ENCODE results near the gene ANKRD35.
A peak's percentile ranks its signal among the peaks of the same experiment; 100 is the strongest.

Gene ANKRD35

DNA sequence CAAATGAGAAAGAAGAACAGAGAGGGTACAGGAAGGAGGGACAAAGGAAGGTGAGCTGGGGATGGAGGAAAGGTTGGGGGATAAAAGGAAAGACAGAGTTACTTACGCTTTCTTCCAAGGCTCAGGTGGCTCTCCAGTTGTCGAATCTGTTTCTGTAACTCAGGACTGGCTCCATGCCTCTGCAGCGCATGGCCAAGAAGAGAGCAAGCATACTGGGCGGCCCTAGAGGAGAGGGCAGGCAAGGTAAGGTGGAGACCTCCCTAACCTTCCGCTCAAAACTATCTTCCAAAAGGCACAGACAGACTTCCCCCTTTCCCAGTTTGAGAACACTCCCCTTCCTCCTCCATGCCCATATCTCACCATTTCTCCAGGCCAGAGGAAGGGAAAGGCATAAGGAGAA is 31.9 kb upstream of the ANKRD35 start:
- H3K56ac ChIP-seq (ENCODE audit: low read length), result peak overlapping the region; percentile 79
- no peaks in the 10 kb centered on the region for H3K79me1 ChIP-seq (ENCODE audit: low read length)
- H3K27ac ChIP-seq (ENCODE audit: low read depth, low read length), result no peak overlapping the region
- H4K8ac ChIP-seq (ENCODE audit: low read depth, low read length), result no peak overlapping the region
- no peaks in the 10 kb centered on the region for H3K36me3 ChIP-seq (ENCODE audit: control insufficient read depth, insufficient read depth, low read length)
- H3K4me3 ChIP-seq (ENCODE audit: low read length), result no peak overlapping the region
- no peak overlapping the region for H2BK5ac ChIP-seq (ENCODE audit: low read length)
- H3K18ac ChIP-seq (ENCODE audit: low read length), result no peak overlapping the region
- peak overlapping the region; percentile 84 for H3K9ac ChIP-seq (ENCODE audit: low read length)
- H4K5ac ChIP-seq (ENCODE audit: low read length), result no peak overlapping the region
- no peak overlapping the region for H2AK5ac ChIP-seq (ENCODE audit: low read length)
- H3K27me3 ChIP-seq (ENCODE audit: insufficient read depth, low read length, poor library complexity), result no peaks in the 10 kb centered on the region
- no peak overlapping the region for H2BK15ac ChIP-seq (replicated peaks; ENCODE audit: low read depth)
- H3K4ac ChIP-seq (ENCODE audit: low read depth, low read length), result no peak overlapping the region
- WGBS (ENCODE audit: extremely low coverage, insufficient coverage, low lambda C conversion rate), result no CpG with 5 or more reads among the region's 5 CpGs
- no peaks in the 10 kb centered on the region for H3K4me1 ChIP-seq (ENCODE audit: control insufficient read depth, low read depth, low read length)
- H3K79me2 ChIP-seq (ENCODE audit: control insufficient read depth, insufficient read depth, low read length), result no peaks in the 10 kb centered on the region
- peak overlapping the region; percentile 79 for H3K4me2 ChIP-seq (ENCODE audit: low read length)
- no peak overlapping the region for H3K23ac ChIP-seq (ENCODE audit: low read length)
- H2BK120ac ChIP-seq (ENCODE audit: low read depth, low read length), result no peak overlapping the region
- DNase-seq, result peak; percentile 26

DNA sequence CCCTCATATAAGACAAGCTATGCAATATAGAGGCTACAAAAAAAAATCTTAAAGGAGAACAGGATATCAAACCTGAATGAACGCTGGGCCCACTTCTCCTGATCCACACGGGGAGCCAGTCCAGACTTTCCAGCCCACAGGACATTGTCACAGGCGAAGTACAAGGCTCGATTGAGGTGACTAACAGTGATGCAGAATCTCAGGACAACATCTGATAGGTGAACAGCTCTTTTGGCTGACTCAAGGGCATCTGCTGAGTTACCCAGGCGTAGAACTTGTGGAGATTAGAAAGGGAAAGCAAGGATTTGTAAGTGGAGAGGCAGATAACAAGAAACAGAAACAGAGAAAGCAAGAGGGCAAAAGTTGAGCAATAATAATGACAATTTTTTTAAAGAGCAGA is 31.1 kb upstream of the ANKRD35 start:
- no CpG with 5 or more reads among the region's 5 CpGs for WGBS (ENCODE audit: extremely low coverage, insufficient coverage, low lambda C conversion rate)
- Histone ChIP-seq H3K18ac (ENCODE audit: low read length) (no peak overlapping the region), H4K5ac (ENCODE audit: low read length) (no peak overlapping the region)

DNA sequence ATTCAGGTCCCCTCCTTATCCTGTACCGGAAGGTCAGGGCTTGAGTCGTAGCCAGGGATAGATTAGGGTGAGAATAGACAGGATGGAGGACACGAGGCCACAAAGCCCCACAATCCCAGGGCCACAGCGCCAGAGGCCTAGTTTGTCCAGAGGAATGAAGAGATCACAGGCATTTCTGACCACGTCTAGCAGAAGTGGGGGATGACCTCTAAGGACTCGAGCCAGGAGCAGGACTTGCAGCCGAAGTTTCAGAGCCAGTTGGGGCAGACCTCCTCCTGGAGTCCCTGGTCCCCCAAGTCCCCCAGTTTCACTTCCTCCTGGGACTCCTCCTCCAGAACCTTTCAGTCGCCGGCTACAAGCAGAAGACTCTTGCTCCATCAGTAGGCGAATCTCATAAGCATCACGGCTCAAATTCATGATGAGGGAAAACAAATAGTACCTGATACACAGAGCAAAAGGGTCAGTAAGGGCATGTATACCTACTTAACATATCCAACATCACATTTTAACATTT is 26.5 kb upstream of the ANKRD35 start:
- Histone ChIP-seq H3K4me3 (ENCODE audit: low read length) (no peak overlapping the region), H3K4ac (ENCODE audit: low read depth, low read length) (no peak overlapping the region), H3K4me2 (ENCODE audit: low read length) (no peak overlapping the region), H3K4me1 (ENCODE audit: control insufficient read depth, low read depth, low read length) (peaks cover 3% of the 10 kb centered on the region), H3K18ac (ENCODE audit: low read length) (no peak overlapping the region), H2BK15ac (replicated peaks; ENCODE audit: low read depth) (no peak overlapping the region), H3K27ac (ENCODE audit: low read depth, low read length) (no peak overlapping the region), H2BK5ac (ENCODE audit: low read length) (no peak overlapping the region), H3K27me3 (ENCODE audit: insufficient read depth, low read length, poor library complexity) (no peaks in the 10 kb centered on the region), H2AK5ac (ENCODE audit: low read length) (no peak overlapping the region), H3K79me2 (ENCODE audit: control insufficient read depth, insufficient read depth, low read length) (no peaks in the 10 kb centered on the region), H3K9ac (ENCODE audit: low read length) (no peak overlapping the region), H3K79me1 (ENCODE audit: low read length) (no peaks in the 10 kb centered on the region), H2BK120ac (ENCODE audit: low read depth, low read length) (no peak overlapping the region), H3K36me3 (ENCODE audit: control insufficient read depth, insufficient read depth, low read length) (no peaks in the 10 kb centered on the region), H3K23ac (ENCODE audit: low read length) (no peak overlapping the region), H3K56ac (ENCODE audit: low read length) (no peak overlapping the region), H4K8ac (ENCODE audit: low read depth, low read length) (no peak overlapping the region), H4K5ac (ENCODE audit: low read length) (no peak overlapping the region)
- DNase-seq, result no peak
- WGBS (ENCODE audit: extremely low coverage, insufficient coverage, low lambda C conversion rate), result no CpG with 5 or more reads among the region's 11 CpGs

More for the DNA sequence above, 31.1 kb upstream of the ANKRD35 start:
- H3K79me2 ChIP-seq (ENCODE audit: control insufficient read depth, insufficient read depth, low read length), result no peaks in the 10 kb centered on the region
- H2BK15ac ChIP-seq (replicated peaks; ENCODE audit: low read depth), result no peak overlapping the region
- H2BK120ac ChIP-seq (ENCODE audit: low read depth, low read length), result no peak overlapping the region
- no peaks in the 10 kb centered on the region for H3K27me3 ChIP-seq (ENCODE audit: insufficient read depth, low read length, poor library complexity)
- no peak overlapping the region for H3K4me3 ChIP-seq (ENCODE audit: low read length)
- H3K9ac ChIP-seq (ENCODE audit: low read length), result no peak overlapping the region
- H3K4ac ChIP-seq (ENCODE audit: low read depth, low read length), result no peak overlapping the region
- no peak overlapping the region for H4K8ac ChIP-seq (ENCODE audit: low read depth, low read length)
- no peak overlapping the region for H3K4me2 ChIP-seq (ENCODE audit: low read length)
- no peak overlapping the region for H3K23ac ChIP-seq (ENCODE audit: low read length)
- H2AK5ac ChIP-seq (ENCODE audit: low read length), result no peak overlapping the region
- no peaks in the 10 kb centered on the region for H3K36me3 ChIP-seq (ENCODE audit: control insufficient read depth, insufficient read depth, low read length)
- H3K4me1 ChIP-seq (ENCODE audit: control insufficient read depth, low read depth, low read length), result no peaks in the 10 kb centered on the region
- DNase-seq, result no peak
- no peaks in the 10 kb centered on the region for H3K79me1 ChIP-seq (ENCODE audit: low read length)
- no peak overlapping the region for H3K56ac ChIP-seq (ENCODE audit: low read length)
- H3K27ac ChIP-seq (ENCODE audit: low read depth, low read length), result no peak overlapping the region
- no peak overlapping the region for H2BK5ac ChIP-seq (ENCODE audit: low read length)

DNA sequence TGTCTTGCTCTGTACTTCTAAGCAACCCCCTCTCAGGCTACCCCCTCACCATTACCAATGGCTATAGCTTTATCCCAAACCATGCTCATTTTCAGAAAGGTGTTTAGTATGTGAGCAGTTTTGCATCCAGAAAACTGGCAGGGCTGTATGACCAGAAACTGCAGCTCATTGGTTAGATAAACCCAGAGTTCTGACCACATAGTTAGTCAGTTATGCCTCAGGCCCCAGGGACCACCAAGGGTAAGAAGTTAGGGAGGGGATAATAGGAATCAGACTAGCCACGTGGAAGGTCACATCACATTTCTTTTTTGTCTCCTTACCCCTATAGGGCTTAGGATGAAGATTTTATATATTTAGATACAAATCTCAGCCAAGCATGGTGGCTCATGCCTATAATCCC is 23.0 kb upstream of the ANKRD35 start:
- Histone ChIP-seq H2AK5ac (ENCODE audit: low read length) (no peak overlapping the region), H3K27ac (ENCODE audit: low read depth, low read length) (no peak overlapping the region), H3K4me3 (ENCODE audit: low read length) (no peak overlapping the region), H3K4me1 (ENCODE audit: control insufficient read depth, low read depth, low read length) (peaks cover 3% of the 10 kb centered on the region), H2BK15ac (replicated peaks; ENCODE audit: low read depth) (no peak overlapping the region), H3K4ac (ENCODE audit: low read depth, low read length) (no peak overlapping the region), H2BK120ac (ENCODE audit: low read depth, low read length) (no peak overlapping the region), H3K18ac (ENCODE audit: low read length) (no peak overlapping the region), H3K23ac (ENCODE audit: low read length) (no peak overlapping the region), H3K79me2 (ENCODE audit: control insufficient read depth, insufficient read depth, low read length) (no peaks in the 10 kb centered on the region), H3K79me1 (ENCODE audit: low read length) (no peaks in the 10 kb centered on the region), H3K56ac (ENCODE audit: low read length) (no peak overlapping the region), H3K36me3 (ENCODE audit: control insufficient read depth, insufficient read depth, low read length) (no peaks in the 10 kb centered on the region), H4K5ac (ENCODE audit: low read length) (no peak overlapping the region), H3K9ac (ENCODE audit: low read length) (no peak overlapping the region), H4K8ac (ENCODE audit: low read depth, low read length) (no peak overlapping the region), H3K4me2 (ENCODE audit: low read length) (no peak overlapping the region), H3K27me3 (ENCODE audit: insufficient read depth, low read length, poor library complexity) (no peaks in the 10 kb centered on the region), H2BK5ac (ENCODE audit: low read length) (no peak overlapping the region)
- no peak for DNase-seq
- WGBS (ENCODE audit: extremely low coverage, insufficient coverage, low lambda C conversion rate), result no CpG with 5 or more reads among the region's 1 CpG

DNA sequence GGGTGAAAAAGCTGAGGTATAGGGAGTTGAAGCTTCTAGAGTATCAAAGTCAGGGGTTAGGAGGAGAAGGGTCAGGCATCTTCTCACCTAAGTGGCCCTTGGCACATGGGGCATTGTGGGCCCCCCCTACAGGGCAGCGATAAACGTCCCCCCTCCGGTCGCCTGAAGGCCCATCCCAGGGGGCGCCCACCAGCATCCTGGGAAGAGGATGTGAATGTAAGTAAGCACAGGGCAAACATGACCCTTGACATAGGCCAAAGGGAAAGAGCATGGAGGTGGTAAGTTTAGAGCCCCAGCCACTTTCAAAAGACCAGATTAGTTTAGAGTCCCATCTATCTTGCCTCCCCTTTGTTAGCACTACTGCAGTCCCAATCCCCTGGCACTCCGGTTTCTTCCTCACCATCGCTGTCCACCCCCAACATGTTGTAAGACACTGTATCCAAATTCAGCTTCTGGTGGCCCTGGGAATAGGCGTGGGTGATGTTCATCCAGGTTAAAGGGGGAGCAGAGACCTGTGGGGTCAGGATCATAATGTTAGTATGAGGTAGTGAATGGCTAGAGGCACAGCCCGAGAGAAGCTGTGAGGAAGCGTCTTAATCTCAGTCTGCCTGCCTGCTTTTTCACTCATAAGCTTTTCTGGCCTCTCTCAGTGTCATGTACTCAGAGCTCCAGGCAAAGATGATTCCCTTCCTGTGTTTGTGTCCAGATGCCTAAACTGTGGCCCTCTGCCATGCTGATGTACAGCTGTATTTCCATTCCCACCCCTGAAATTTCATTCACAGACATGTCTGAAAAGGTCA is 21.5 kb upstream of the ANKRD35 start:
- no peak overlapping the region for H3K4me2 ChIP-seq (ENCODE audit: low read length)
- H3K79me2 ChIP-seq (ENCODE audit: control insufficient read depth, insufficient read depth, low read length), result no peaks in the 10 kb centered on the region
- peaks cover 3% of the 10 kb centered on the region for H3K4me1 ChIP-seq (ENCODE audit: control insufficient read depth, low read depth, low read length)
- no peaks in the 10 kb centered on the region for H3K27me3 ChIP-seq (ENCODE audit: insufficient read depth, low read length, poor library complexity)
- no peaks in the 10 kb centered on the region for H3K36me3 ChIP-seq (ENCODE audit: control insufficient read depth, insufficient read depth, low read length)
- H4K5ac ChIP-seq (ENCODE audit: low read length), result no peak overlapping the region
- no peak overlapping the region for H3K4ac ChIP-seq (ENCODE audit: low read depth, low read length)
- no peak overlapping the region for H2BK120ac ChIP-seq (ENCODE audit: low read depth, low read length)
- H4K8ac ChIP-seq (ENCODE audit: low read depth, low read length), result no peak overlapping the region
- no peak for DNase-seq
- no peak overlapping the region for H3K18ac ChIP-seq (ENCODE audit: low read length)
- H3K23ac ChIP-seq (ENCODE audit: low read length), result no peak overlapping the region
- H3K27ac ChIP-seq (ENCODE audit: low read depth, low read length), result no peak overlapping the region
- H2AK5ac ChIP-seq (ENCODE audit: low read length), result no peak overlapping the region
- H3K79me1 ChIP-seq (ENCODE audit: low read length), result no peaks in the 10 kb centered on the region
- H2BK5ac ChIP-seq (ENCODE audit: low read length), result no peak overlapping the region
- WGBS (ENCODE audit: extremely low coverage, insufficient coverage, low lambda C conversion rate), result no CpG with 5 or more reads among the region's 10 CpGs
- no peak overlapping the region for H2BK15ac ChIP-seq (replicated peaks; ENCODE audit: low read depth)
- H3K9ac ChIP-seq (ENCODE audit: low read length), result no peak overlapping the region
- no peak overlapping the region for H3K4me3 ChIP-seq (ENCODE audit: low read length)
- peak overlapping the region; percentile 25 for H3K56ac ChIP-seq (ENCODE audit: low read length)
